Bronchial epithelial cell (primary cell): ENCODE measurements around the gene DUSP1. TPM values are rescaled to one million over a fixed set of nuclear protein-coding genes. Genes with fewer than 3 reads are reported as not detected.

Source experiments
- DNase-seq: peaks from one replicate; pipeline ENCODE4 v3.0.0-alpha.2; 2010; ENCODE audit warnings: low read depth
- FAIRE-seq: peaks from 2 replicates; lab custom pipeline; 2011; peaks lifted over from hg19 to GRCh38; lab: Jason Lieb, UNC
- H3K27me3 ChIP-seq: 2 replicates; pipeline ENCODE4 v1.5.1; 2011; ENCODE audit warnings: low read length; ENCODE audit not compliant: control insufficient read depth, insufficient read depth
- H3K36me3 ChIP-seq: 2 replicates; pipeline ENCODE4 v1.5.1; 2011; ENCODE audit warnings: low read length; ENCODE audit not compliant: control insufficient read depth, insufficient read depth
- H3K4me3 ChIP-seq: 2 replicates; pipeline ENCODE4 v1.5.1; 2011; ENCODE audit warnings: mild to moderate bottlenecking, low read depth, low read length, control low read depth
- CTCF ChIP-seq: IDR thresholded peaks from 2 replicates; pipeline ENCODE4 v1.5.1; 2011; ENCODE audit warnings: mild to moderate bottlenecking, moderate library complexity, low read length, control low read depth, inconsistent platforms; ENCODE audit not compliant: insufficient read depth, severe bottlenecking
- total RNA-seq: library from RNA; depleted of rRNA; stranded (reverse); fragments of >200 nt; gene quantifications from 2 replicates; pipeline ENCODE4 v1.2.1, GENCODE V29; 2014

The DUSP1 gene
- total RNA-seq, 1 donor from 2014 or later, result 114 TPM

GRCh38 chr5:172739375-172739774, 31.6 kb downstream of the DUSP1 start:
- no peak for DNase-seq
- Histone ChIP-seq H3K4me3 (no peak overlapping the region), H3K27me3 (no peaks in the 10 kb centered on the region), H3K36me3 (no peaks in the 10 kb centered on the region)
- TF ChIP-seq CTCF, result no peak
- no peak for FAIRE-seq

DNA sequence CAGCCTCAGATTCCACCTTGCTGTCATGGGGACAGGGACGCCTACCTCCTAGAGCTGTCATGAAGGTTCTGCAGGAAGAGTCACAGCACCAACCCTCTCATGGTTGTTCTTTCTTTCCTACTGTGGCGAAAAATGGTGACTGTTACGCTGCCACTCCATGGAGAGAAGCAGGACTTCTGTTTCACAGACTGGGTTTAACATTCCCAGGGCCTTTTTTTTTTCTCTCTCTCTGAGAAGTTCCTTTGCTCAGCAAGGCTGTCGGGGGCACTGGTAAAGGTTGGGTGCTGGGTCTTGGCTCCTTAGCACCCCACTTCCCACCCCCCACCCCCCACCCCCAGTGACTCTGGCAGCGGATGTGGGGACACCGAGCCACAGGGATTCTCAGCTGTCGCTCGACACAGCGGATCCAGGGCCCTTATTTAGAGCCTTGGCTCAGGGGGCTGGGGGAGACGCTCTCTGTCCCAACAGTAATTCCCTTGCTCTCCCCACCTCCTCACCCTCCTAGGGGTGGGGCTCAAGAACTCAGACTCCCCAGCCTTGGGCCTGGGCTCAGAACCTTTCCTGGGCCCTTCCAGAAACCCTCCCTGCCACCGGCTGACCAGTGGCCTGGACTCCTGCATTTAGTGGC, 34.4 kb downstream of the DUSP1 start:
- no peaks in the 10 kb centered on the region for H3K36me3 ChIP-seq
- H3K4me3 ChIP-seq, result no peak overlapping the region
- H3K27me3 ChIP-seq, result no peaks in the 10 kb centered on the region
- FAIRE-seq, result no peak
- TF ChIP-seq CTCF, result no peak
- DNase-seq, result no peak

- H3K36me3 ChIP-seq, result no peaks in the 10 kb centered on the region
- H3K4me3 ChIP-seq, result no peak overlapping the region
- DNase-seq (no peak), FAIRE-seq (no peak)
- no peak for TF ChIP-seq CTCF
- no peaks in the 10 kb centered on the region for H3K27me3 ChIP-seq
Observed at GRCh38 chr5:172735141-172735831, 35.7 kb downstream of the DUSP1 start.

GRCh38 chr5:172733974-172734346, 37.0 kb downstream of the DUSP1 start:
- TF ChIP-seq CTCF, result no peak
- no peaks in the 10 kb centered on the region for H3K27me3 ChIP-seq
- no peak overlapping the region for H3K4me3 ChIP-seq
- FAIRE-seq (no peak), DNase-seq (no peak)
- H3K36me3 ChIP-seq, result no peaks in the 10 kb centered on the region

DNA sequence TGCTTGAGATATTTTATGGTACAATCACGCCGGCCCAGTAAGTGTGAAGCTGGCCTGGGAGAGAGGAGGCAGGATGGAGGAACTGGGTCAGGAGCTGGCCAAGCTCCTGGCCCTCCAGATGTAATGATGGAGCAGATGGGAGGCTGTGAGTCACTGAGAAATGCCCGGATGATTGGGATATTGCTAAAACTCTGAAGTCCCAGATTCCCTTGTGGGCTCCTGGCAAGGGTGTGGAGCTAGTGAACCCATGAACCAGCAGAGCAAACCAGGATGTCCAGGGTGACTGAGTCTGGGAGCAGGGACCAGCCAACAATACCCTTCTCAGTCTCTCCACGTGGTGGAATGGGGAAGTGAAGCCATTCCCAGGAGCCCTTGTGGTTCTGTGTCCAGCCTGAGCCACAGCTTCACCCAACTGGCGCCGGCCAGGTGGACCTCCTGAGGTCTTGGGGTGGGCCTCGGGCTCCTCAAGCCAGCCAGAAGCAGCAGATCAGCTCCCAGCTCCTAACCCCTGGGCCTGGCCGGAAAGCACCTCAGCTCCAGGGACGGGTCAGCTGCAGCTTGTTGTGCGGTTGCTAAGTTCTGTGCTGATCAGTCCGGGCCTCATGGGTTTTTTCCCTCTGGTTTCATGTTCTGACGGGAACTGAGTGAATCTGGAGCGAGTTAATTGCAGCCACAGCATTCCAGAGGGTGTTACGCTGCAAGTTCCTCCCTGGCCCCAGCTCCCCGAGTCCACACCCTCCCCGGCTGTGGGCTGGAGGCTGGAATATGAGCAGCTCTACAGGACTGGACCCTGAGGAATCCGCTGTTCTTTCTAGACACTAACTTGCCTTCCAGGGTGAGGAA, 37.6 kb downstream of the DUSP1 start:
- Histone ChIP-seq H3K27me3 (no peaks in the 10 kb centered on the region), H3K36me3 (no peaks in the 10 kb centered on the region), H3K4me3 (no peak overlapping the region)
- FAIRE-seq, result peak; percentile 40
- peak; percentile 100 for DNase-seq
- TF ChIP-seq CTCF, result no peak
